GM19397 (cell line): ENCODE data around the gene ARV1.

Source experiments
- ATAC-seq: cut with Tn5 transposase; IDR thresholded peaks from one replicate; pipeline ENCODE4 v1.9.1; 2021; ENCODE audit warnings: mild to moderate bottlenecking, moderate library complexity; ENCODE audit not compliant: unreplicated experiment

ARV1 gene

DNA sequence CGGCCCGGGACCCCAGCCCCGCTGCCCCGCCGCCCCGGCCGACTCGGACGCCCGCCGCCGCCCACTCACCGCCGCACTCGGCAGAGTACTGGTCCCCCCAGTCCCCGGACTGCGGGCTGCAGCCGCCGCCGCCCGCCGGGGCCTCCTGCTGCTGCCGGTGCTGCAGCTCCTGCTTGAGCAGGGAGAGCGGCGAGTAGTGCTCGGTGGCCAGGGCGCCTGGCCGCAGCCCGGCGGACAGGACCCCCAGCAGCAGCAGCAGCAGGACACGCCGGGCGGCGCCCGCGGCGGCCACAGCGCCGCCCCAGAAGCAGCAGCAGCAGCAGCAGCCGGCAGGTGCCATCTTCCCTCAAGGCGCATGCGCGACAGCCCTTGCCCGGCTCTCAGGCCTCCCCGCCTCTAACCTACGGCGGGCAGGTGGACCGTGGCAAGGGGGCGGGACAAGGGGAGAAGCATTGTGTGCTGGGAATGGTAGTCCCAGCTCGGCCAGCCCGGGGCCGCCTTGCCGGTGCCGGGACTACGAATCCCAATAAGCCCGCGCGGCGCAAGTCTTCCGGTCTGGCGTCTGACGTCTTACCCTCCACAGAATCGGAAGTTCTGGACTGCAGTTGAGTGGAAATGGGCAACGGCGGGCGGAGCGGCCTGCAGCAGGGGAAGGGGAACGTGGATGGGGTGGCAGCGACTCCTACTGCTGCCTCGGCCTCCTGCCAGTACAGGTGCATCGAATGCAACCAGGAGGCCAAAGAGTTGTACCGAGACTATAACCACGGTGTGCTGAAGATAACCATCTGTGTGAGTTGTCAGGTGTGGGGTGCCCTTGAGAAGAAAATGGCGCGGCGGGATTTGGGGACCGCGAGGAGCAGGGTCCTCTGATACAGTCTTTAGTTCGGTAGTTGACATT, at the start of gene ARV1, which contains the start of gene TTC13:
TSS of gene ARV1 (plus strand) at position 604 of the 898 bp plus-strand sequence. CDS start at position 616, 12 bp downstream.
TSS of gene TTC13 (minus strand) at position 371 of the 898 bp plus-strand sequence. CDS start at position 340, 31 bp downstream.
- peak; percentile 94 for ATAC-seq

DNA sequence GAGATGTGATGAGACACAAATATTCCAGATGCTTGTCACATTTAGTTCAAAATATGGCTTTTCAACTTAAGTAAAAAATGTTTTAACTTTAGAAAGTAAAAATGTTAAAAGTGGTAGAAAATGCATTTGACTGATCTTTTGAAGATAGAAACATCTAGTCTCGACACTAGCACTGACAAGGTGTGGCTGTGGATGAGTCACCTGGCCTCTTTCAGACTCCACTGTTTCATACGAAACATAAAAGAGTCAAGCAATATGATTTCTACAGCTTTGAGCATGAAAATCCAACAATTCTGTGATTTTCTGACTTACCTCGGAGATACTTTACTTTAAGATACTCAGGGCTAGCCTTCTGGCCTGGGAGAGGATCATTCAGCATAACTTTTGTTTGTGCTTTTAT, 47.9 kb upstream of the ARV1 start:
- ATAC-seq: no peak

- no peak for ATAC-seq
These were observed 43.0 kb upstream of the ARV1 start for GRCh38 chr1:230935852-230936251.

GRCh38 chr1:230936475-230936874, 42.4 kb upstream of the ARV1 start:
- ATAC-seq: no peak

GRCh38 chr1:230937371-230937770, 41.5 kb upstream of the ARV1 start:
- no peak for ATAC-seq

GRCh38 chr1:230938924-230939368, 39.9 kb upstream of the ARV1 start:
- ATAC-seq: no peak

- no peak for ATAC-seq
These were observed 38.9 kb upstream of the ARV1 start for GRCh38 chr1:230939806-230940489.

DNA sequence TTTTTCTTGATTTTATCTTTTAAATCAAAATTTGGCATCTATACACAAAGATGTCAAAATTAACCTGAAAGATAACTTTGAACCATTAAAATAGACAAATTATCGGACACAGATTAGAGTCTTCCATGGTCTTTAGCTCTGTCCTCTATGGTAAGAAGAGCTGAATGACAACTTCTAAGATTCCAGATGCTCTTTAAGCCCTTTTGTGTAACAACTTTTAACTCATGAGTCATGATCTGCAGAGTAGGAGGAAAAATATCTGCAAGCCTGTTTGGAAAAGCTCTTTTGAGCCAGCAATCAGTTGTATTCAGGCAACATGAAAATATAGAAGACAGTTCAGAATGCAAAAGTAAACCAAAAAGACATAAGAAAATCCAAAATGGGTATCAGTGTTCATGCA, 38.0 kb upstream of the ARV1 start:
- no peak for ATAC-seq

DNA sequence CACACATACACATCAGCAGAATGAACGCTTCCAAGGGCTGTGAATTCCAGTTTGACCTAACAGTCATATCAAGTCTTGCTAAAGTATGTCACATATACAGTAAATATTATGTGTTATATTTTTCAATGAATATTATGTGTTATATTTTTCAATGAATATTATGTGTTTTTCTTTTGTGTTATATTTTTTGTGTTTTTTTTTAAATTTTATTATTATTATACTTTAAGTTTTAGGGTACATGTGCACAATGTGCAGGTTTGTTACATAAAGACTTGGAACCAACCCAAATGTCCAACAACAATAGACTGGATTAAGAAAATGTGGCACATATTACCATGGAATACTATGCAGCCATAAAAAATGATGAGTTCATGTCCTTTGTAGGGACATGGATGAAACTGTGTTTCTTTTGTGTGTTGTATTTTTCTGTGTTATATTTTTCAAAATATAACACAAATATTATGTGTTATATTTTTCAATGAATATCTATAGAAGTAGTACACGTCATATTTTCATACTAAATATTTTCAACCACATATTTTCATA, 35.8 kb upstream of the ARV1 start:
- ATAC-seq: no peak

DNA sequence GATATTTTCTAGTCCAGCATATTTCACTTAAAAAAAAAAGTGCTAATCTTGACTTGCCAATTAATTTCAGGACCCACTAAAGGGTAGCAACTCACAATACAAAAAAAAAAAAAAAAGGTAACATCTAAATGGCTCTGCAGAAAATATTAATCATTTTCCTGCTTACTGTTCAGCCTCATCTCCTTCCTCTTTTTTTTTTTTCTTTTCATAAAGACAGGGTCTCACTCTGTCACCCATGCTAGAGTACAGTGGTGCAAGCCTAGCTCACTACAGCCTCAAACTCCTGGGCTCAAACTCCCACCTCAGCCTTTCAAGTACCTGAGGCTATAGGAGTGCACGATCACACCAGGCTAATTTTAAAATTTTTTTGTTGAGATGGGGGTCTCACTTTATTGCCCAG, 30.6 kb upstream of the ARV1 start:
- no peak for ATAC-seq

DNA sequence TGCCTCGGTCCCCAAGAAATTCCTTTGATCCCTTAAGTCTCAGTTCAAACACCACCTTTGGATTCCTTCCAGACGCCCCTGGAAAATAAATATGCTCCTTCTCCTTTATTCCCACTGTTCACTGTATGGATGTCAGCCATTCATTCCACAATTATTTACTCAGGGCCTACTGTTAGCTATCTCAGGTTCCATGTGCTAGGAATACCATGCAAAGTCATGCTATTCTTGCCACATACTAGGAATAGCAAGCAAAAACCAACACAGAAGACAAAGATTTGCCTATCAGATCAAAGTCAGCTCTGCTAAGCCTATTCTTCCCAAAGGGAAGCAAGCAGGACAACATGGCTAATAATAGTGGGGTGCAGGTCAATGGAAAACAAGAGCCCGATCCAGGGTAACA, 30.0 kb upstream of the ARV1 start:
- ATAC-seq: no peak

DNA sequence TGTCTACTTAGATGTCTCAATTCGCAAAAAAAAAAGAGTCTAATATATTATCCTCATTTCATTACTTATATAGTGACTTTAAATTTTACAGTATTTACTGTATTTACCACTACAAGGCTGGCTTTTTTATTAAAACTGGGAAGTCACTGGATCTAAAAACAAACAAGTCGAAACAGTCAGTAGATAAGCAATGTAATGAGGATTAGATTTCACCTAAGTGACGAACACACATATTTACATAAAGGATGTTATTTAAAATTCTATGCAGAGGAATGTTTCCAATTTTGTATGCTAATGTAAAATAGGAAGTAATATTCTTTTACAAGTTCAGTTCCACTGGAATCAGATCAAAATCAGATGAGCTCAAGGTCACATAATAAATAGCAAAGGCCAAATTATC, 28.5 kb upstream of the ARV1 start:
- ATAC-seq: no peak

DNA sequence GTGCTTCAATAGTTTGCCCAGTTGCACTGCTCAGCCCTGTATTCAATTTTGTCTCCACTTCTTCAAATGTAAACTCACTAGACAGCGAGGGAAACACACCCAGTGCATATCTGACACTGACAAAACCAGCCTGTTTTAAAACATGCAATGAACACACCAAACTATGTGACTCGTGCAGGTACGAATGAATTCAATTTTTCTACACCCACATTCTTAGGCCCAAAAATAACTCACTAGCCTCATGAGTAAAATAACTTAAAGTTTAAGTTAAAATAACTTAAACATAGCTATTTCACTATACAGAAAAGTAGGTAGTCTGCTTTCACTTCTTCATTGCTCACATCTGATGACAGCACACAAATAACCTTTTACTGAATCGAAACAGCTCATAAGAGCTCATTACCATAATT, 21.3 kb upstream of the ARV1 start:
- peak; percentile 73 for ATAC-seq

- no peak for ATAC-seq
These were observed 20.5 kb upstream of the ARV1 start for GRCh38 chr1:230958370-230958769.

GRCh38 chr1:230964896-230965295, 14.0 kb upstream of the ARV1 start:
- no peak for ATAC-seq

DNA sequence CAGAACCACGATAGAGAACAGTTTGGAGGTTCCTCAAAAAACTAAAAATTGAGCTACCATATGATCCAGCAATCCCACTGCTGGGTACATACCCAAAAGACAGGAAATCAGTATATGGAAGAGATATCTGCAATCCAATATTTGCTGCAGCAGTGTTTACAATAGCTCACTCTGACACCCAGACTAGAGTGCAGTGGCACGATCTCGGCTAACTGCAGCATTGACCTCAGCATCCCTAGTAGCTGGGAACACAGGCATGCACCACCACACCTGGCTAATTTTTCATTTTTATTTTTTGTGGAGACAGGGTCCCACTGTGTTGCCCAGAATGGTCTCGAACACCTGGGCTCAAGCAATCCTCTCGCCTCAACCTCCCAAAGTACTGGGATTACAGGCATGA, 13.4 kb upstream of the ARV1 start:
- ATAC-seq: no peak

DNA sequence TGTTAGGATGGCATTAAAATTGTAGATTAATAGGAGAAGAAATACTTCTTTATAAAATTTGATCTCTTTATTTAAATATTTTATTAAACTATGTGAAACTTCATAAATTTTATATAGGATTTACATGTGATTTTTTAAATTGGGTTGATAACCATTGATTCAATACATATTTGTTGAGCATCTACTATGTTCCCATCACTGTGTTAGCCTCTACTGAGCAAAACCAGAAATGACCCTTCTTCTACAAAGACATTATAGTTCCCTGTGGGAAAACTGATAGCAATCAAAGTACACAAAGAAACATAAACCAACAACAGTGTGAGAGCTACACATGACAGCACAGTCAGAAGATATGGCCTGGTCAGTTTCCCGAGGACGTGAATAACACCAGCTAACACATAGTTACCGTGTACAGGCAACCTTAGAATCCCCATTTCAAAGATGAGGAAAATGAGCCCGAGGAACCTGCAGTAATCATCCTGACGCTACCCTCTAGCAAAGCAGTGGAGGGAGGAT, 12.5 kb upstream of the ARV1 start:
- ATAC-seq: no peak

GRCh38 chr1:230970432-230970831, 8.5 kb upstream of the ARV1 start:
- ATAC-seq: no peak

GRCh38 chr1:230971771-230972170, 7.1 kb upstream of the ARV1 start:
- ATAC-seq: no peak

DNA sequence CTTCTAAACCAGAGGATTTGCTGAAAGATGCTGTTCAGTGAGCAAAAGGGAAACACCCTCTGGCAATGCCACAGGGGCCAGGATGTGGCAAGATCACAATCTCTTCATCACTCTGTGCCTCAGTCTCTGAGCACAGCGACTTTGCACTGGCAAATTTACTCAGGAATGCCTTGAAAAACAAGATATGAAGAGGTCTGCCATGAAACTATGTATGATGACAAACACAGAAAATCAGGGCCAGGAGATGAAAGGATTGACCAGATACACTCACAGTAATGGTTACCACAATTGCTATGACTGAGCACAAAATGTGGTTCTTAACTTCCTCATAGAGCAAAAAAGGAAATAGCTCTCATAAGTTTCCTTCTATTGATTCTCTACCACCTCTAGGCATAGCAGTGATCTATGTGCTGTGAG, 6.0 kb upstream of the ARV1 start:
- ATAC-seq: peak; percentile 60

- no peak for ATAC-seq
These were observed 3.3 kb upstream of the ARV1 start for GRCh38 chr1:230975636-230976035.
